Endothelial cell of umbilical vein (primary cell): Measurements from ENCODE around the gene CENPF. TPM values are rescaled to one million over a fixed set of nuclear protein-coding genes. Genes with fewer than 3 reads are reported as not detected.

ENCODE experiments used
- BruUV-seq: library from RNA; stranded (reverse); fragments of 400-500 nt; replicated peaks from 2 replicates; lab custom pipeline; 2021; lab: Mats Ljungman, UMichigan
- CTCF ChIA-PET: fragments of 300-600, 350-600 bp; sonication (Branson Sonifier 250); formaldehyde crosslinking; loops from one replicate; lab custom pipeline; 2021; ENCODE audit warnings: antibody characterized with exemption, inconsistent platforms; lab: Charles Lee
- POLR2A ChIA-PET: fragments of 300-600, 350-600 bp; sonication (Branson Sonifier 250); formaldehyde crosslinking; loops from one replicate; lab custom pipeline; 2021; ENCODE audit warnings: antibody characterized with exemption, inconsistent platforms; lab: Charles Lee
- DNase-seq: peaks from one replicate; pipeline ENCODE4 v3.0.0-alpha.2; 2011; ENCODE audit warnings: low read depth, low spot score
- FAIRE-seq: peaks from 2 replicates; lab custom pipeline; 2011; peaks lifted over from hg19 to GRCh38; lab: Jason Lieb, UNC
- H2AFZ ChIP-seq: 2 replicates; pipeline ENCODE4 v1.6.0; 2012; ENCODE audit warnings: low read depth, low read length, control low read depth, inconsistent platforms
- H3K27ac ChIP-seq: 2 replicates; pipeline ENCODE4 v1.5.1; 2011; ENCODE audit warnings: low read depth, mild to moderate bottlenecking, control low read depth, low read length, moderate library complexity; ENCODE audit not compliant: insufficient read depth
- H3K27me3 ChIP-seq, 2 experiments: 2 replicates each; pipeline versions ENCODE4 v1.6.0 to v1.6.1; 2011; ENCODE audit warnings: low read length in 2 of 2, mixed read lengths in 1 of 2; ENCODE audit not compliant: control insufficient read depth in 2 of 2, insufficient read depth in 2 of 2
- H3K36me3 ChIP-seq, 2 experiments: 2 replicates in 1 of 2; 3 replicates in 1 of 2; pipeline ENCODE4 v1.5.1; 2011; ENCODE audit warnings: low read length in 2 of 2, mild to moderate bottlenecking in 1 of 2, moderate library complexity in 1 of 2; ENCODE audit not compliant: control insufficient read depth in 2 of 2, insufficient read depth in 2 of 2; ENCODE audit errors: extremely low read depth in 1 of 2
- H3K4me1 ChIP-seq: 3 replicates; pipeline ENCODE4 v1.5.1; 2011; ENCODE audit warnings: mild to moderate bottlenecking, low read length; ENCODE audit not compliant: control insufficient read depth, insufficient read depth; ENCODE audit errors: extremely low read depth
- H3K4me2 ChIP-seq: 2 replicates; pipeline ENCODE4 v1.6.1; 2011; ENCODE audit warnings: low read length, control low read depth, mixed read lengths; ENCODE audit not compliant: insufficient read depth
- H3K4me3 ChIP-seq, 3 experiments: fragments of 200-600 bp in 1 of 3; sonication (generic), shearing (Covaris generic) in 1 of 3; replicated peaks in 1 of 3; 2 replicates each; pipeline ENCODE4 v1.5.1; 2011 to 2016; ENCODE audit warnings: control low read depth in 3 of 3, low read length in 3 of 3, mild to moderate bottlenecking in 2 of 3, inconsistent platforms in 1 of 3, low read depth in 1 of 3, moderate library complexity in 1 of 3; ENCODE audit not compliant: insufficient read depth in 1 of 3
- H3K79me2 ChIP-seq: 2 replicates; pipeline ENCODE4 v1.6.0; 2012; ENCODE audit warnings: low read length, inconsistent platforms; ENCODE audit not compliant: control insufficient read depth, insufficient read depth
- H3K9ac ChIP-seq: replicated peaks from 2 replicates; pipeline ENCODE3; 2011; ENCODE audit warnings: low read length, control low read depth; ENCODE audit not compliant: insufficient read depth; ENCODE audit errors: extremely low read depth
- H3K9me1 ChIP-seq: replicated peaks from 3 replicates; pipeline ENCODE4 v1.6.0; 2011; ENCODE audit warnings: mild to moderate bottlenecking, low read length; ENCODE audit not compliant: control insufficient read depth, insufficient read depth; ENCODE audit errors: extremely low read depth
- H3K9me3 ChIP-seq: replicated peaks from 2 replicates; pipeline ENCODE4 v1.5.1; 2012; ENCODE audit warnings: low read length, inconsistent platforms; ENCODE audit not compliant: control insufficient read depth, insufficient read depth
- H4K20me1 ChIP-seq: replicated peaks from 2 replicates; pipeline ENCODE3; 2011; ENCODE audit warnings: mild to moderate bottlenecking, low read length; ENCODE audit not compliant: control insufficient read depth, insufficient read depth; ENCODE audit errors: extremely low read depth
- CTCF ChIP-seq, 2 donors: IDR thresholded peaks; 1 replicate in 1 of 2; 2 replicates in 1 of 2; pipeline ENCODE4 v1.5.1; 2011; ENCODE audit warnings: low read length in 2 of 2, mild to moderate bottlenecking in 2 of 2, moderate library complexity in 2 of 2, control low read depth in 1 of 2, inconsistent platforms in 1 of 2, low read depth in 1 of 2; ENCODE audit not compliant: insufficient read depth in 1 of 2; ENCODE audit errors: extremely low read depth in 1 of 2
- EZH2 ChIP-seq: IDR thresholded peaks from 2 replicates; pipeline ENCODE4 v1.6.1; 2012; ENCODE audit warnings: borderline replicate concordance, low read depth, mild to moderate bottlenecking, moderate library complexity, low read length, inconsistent platforms; ENCODE audit not compliant: severe bottlenecking
- FOS ChIP-seq: IDR thresholded peaks from 2 replicates; pipeline ENCODE4 v1.6.1; 2011; ENCODE audit warnings: mild to moderate bottlenecking, low read length, moderate library complexity, borderline replicate concordance; ENCODE audit not compliant: insufficient read depth
- GATA2 ChIP-seq: IDR thresholded peaks from 2 replicates; pipeline ENCODE4 v1.7.0; 2011; ENCODE audit warnings: low read depth, mild to moderate bottlenecking, moderate library complexity, mixed read lengths, low read length; ENCODE audit not compliant: insufficient read length, insufficient read depth
- JUN ChIP-seq: IDR thresholded peaks from 2 replicates; pipeline ENCODE4 v1.6.1; 2011; ENCODE audit warnings: borderline replicate concordance, low read depth; ENCODE audit not compliant: insufficient read length, insufficient read depth
- MAX ChIP-seq: IDR thresholded peaks from 2 replicates; pipeline ENCODE4 v1.6.1; 2011; ENCODE audit not compliant: insufficient read depth, insufficient read length
- MYC ChIP-seq: IDR thresholded peaks from one replicate; pipeline ENCODE4 v1.6.1; 2011; ENCODE audit warnings: mild to moderate bottlenecking, low read depth, low read length
- POLR2A ChIP-seq: IDR thresholded peaks from 2 replicates; pipeline ENCODE4 v1.6.1; 2012; ENCODE audit warnings: low read depth, mild to moderate bottlenecking, control low read depth, low read length
- POLR2AphosphoS5 ChIP-seq: IDR thresholded peaks from 2 replicates; pipeline ENCODE4 v1.6.1; 2012; ENCODE audit warnings: low read depth, mild to moderate bottlenecking, control low read depth, low read length, moderate library complexity; ENCODE audit not compliant: insufficient read depth
- dilution Hi-C: fragments of 300-500 bp; cut with MboI; formaldehyde crosslinking; loops from one replicate; pipeline ENCODE4 v1.15.0; 2019; ENCODE audit warnings: low sequenced_read_pairs; ENCODE audit not compliant: extremely low pct_ligation_motif_present
- intact Hi-C: fragments of 100-400 bp; cut with micrococcal nuclease; formaldehyde crosslinking; loops from one replicate; pipeline ENCODE4 v1.10.0; 2022
- polyA plus RNA-seq, 4 experiments: library from polyadenylated mRNA; depleted of rRNA in 3 of 4; stranded (reverse) in 3 of 4; unstranded in 1 of 4; fragments of >200 nt; gene quantifications; 2 replicates each; pipeline versions ENCODE4 v1.2.1 to v1.2.3, GENCODE V29; 2011 to 2012; ENCODE audit warnings: missing spikeins in 1 of 4
- total RNA-seq: library from RNA; stranded (reverse); gene quantifications from 2 replicates; pipeline ENCODE4 v1.2.3, GENCODE V29; 2021

The CENPF gene
- total and polyA plus RNA-seq, 2 donors (not counting 3 experiments of a cell fraction or from before 2014, with no cell fraction given), result 6.4 to 66.2 TPM

- Histone ChIP-seq H3K36me3 (no peaks in the 10 kb centered on the region), H3K4me2 (no peak overlapping the region), H3K27me3 (no peaks in the 10 kb centered on the region), H3K9ac (no peak overlapping the region), H3K27ac (no peak overlapping the region), H3K4me1 (peaks cover 9% of the 10 kb centered on the region), H3K79me2 (no peaks in the 10 kb centered on the region), H4K20me1 (no peaks in the 10 kb centered on the region), H3K9me3 (no peaks in the 10 kb centered on the region), H2AFZ (no peak overlapping the region), H3K4me3 (no peak overlapping the region), H3K9me1 (no peaks in the 10 kb centered on the region)
- no peak for DNase-seq
- BruUV-seq, result no TSS peak
- dilution Hi-C loops (loop anchor here (25.0 kb wide), 1 partner anchor 242 kb away; no protein-coding TSS in a partner anchor), intact Hi-C loops (no loop called here)
- POLR2A ChIA-PET, result no interaction called here
- FAIRE-seq, result no peak
- CTCF ChIA-PET, result interaction anchor here (1.5 to 10.2 kb wide), 2 partner anchors 12 to 27 kb away, joined by 4 to 171 read pairs; partner anchors contain the start of gene PTPN14
- no peak for TF ChIP-seq POLR2A
- no peak for TF ChIP-seq POLR2AphosphoS5
- no peak for TF ChIP-seq FOS
- TF ChIP-seq MYC, result no peak
- no peak for TF ChIP-seq EZH2
- no peak for TF ChIP-seq MAX
- TF ChIP-seq CTCF (IDR thresholded peaks at IDR 0.05; ENCODE audit: extremely low read depth in 1 of 2, insufficient read depth in 1 of 2, low read depth in 1 of 2, low read length in 2 of 2), result no peak
- no peak for TF ChIP-seq JUN
- no peak for TF ChIP-seq GATA2
These were observed 23.8 kb upstream of the CENPF start for GRCh38 chr1:214579183-214579582.
